Panc1 (cell line): Measurements from ENCODE around the gene HMGN5.

Experiments
- POLR2AphosphoS5 ChIP-seq: IDR thresholded peaks from 2 replicates; pipeline ENCODE4 v1.6.1; 2012; ENCODE audit warnings: mild to moderate bottlenecking, low read depth, low read length, moderate library complexity
- SIN3A ChIP-seq: IDR thresholded peaks from 2 replicates; pipeline ENCODE4 v1.6.1; 2012; ENCODE audit warnings: low read depth, mild to moderate bottlenecking, low read length, moderate library complexity, borderline replicate concordance; ENCODE audit not compliant: insufficient read depth
- TF ChIP-seq, protein P1 (sequence below): fragments of 450-650 bp; IDR thresholded peaks from 2 replicates; pipeline ENCODE4 v1.5.1; 2017; ENCODE audit warnings: mild to moderate bottlenecking

- TF ChIP-seq, protein P1, sequence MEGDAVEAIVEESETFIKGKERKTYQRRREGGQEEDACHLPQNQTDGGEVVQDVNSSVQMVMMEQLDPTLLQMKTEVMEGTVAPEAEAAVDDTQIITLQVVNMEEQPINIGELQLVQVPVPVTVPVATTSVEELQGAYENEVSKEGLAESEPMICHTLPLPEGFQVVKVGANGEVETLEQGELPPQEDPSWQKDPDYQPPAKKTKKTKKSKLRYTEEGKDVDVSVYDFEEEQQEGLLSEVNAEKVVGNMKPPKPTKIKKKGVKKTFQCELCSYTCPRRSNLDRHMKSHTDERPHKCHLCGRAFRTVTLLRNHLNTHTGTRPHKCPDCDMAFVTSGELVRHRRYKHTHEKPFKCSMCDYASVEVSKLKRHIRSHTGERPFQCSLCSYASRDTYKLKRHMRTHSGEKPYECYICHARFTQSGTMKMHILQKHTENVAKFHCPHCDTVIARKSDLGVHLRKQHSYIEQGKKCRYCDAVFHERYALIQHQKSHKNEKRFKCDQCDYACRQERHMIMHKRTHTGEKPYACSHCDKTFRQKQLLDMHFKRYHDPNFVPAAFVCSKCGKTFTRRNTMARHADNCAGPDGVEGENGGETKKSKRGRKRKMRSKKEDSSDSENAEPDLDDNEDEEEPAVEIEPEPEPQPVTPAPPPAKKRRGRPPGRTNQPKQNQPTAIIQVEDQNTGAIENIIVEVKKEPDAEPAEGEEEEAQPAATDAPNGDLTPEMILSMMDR: peak; percentile 6; the same call in 1 of the 2 replicates
- TF ChIP-seq SIN3A (no peak), POLR2AphosphoS5 (no peak)
Observed at GRCh38 chrX:81174286-81174685, 27.4 kb downstream of the HMGN5 start.
